Neural cell (in vitro differentiated cells): ENCODE data around the gene PPP4R3B.

Experiments
- EZH2 ChIP-seq: fragments of 200-600, 300-800 bp; shearing (Covaris generic), sonication (generic); IDR thresholded peaks from 2 replicates; pipeline ENCODE4 v1.6.1; 2014; ENCODE audit warnings: antibody characterized with exemption, low read length, borderline replicate concordance, mild to moderate bottlenecking; ENCODE audit not compliant: insufficient read depth, poor library complexity, severe bottlenecking
- POLR2AphosphoS5 ChIP-seq: IDR thresholded peaks from 2 replicates; pipeline ENCODE4 v1.6.1; 2012
- TAF1 ChIP-seq: IDR thresholded peaks from 2 replicates; pipeline ENCODE4 v1.6.1; 2012; ENCODE audit warnings: low read depth
- TF ChIP-seq, protein P1 (sequence below): fragments of 450-650 bp; IDR thresholded peaks from 2 replicates; pipeline ENCODE4 v1.5.1; 2014; ENCODE audit warnings: antibody characterized with exemption, mild to moderate bottlenecking, moderate library complexity; ENCODE audit not compliant: poor library complexity, severe bottlenecking

DNA sequence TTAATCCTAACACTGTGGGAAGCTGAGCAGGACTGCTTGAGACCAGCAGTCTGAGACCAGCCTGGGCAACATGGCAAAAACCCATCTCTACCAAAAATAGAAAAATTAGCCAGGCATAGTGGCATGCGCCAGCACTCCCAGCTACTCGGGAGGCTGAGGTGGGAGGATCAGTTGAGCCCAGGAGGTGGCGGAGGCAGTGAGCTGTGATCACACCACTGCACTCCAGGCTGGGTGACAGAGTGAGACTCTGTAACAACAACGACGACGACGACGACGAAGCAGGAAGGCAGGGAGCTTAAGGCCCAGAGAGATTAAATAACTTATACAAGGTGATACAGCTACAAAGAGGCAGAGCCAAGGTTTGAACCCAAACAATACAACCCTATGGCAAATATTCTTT lies 60.6 kb downstream of the PPP4R3B start:
- TF ChIP-seq, protein P1, sequence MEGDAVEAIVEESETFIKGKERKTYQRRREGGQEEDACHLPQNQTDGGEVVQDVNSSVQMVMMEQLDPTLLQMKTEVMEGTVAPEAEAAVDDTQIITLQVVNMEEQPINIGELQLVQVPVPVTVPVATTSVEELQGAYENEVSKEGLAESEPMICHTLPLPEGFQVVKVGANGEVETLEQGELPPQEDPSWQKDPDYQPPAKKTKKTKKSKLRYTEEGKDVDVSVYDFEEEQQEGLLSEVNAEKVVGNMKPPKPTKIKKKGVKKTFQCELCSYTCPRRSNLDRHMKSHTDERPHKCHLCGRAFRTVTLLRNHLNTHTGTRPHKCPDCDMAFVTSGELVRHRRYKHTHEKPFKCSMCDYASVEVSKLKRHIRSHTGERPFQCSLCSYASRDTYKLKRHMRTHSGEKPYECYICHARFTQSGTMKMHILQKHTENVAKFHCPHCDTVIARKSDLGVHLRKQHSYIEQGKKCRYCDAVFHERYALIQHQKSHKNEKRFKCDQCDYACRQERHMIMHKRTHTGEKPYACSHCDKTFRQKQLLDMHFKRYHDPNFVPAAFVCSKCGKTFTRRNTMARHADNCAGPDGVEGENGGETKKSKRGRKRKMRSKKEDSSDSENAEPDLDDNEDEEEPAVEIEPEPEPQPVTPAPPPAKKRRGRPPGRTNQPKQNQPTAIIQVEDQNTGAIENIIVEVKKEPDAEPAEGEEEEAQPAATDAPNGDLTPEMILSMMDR, result no peak
- TF ChIP-seq EZH2 (no peak), POLR2AphosphoS5 (no peak), TAF1 (no peak)
